ENCODE results near the gene RAD51C. TPM values are rescaled to one million over a fixed set of nuclear protein-coding genes. Genes with fewer than 3 reads are reported as not detected.

RAD51C gene
- total RNA-seq, 2 experiments from 2014 or later, result 51.0 to 118 TPM

DNA sequence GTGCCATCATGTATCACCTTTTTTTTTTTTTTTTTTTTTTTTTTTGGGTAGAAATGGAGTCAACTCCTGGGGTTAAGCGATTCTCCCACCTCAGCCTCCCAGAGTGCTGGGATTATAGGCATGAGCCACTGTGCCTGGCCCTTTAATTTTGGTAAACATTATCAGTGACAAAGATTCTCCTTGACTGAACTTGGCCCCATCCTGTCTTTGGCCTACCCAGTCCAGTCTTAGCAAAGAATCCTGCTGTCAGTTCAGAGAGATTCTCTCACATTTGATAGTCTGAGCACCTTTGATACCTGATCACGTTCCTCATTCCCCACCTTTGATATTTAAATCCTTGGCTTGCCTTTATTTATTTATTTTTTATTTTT lies 11.5 kb downstream of the RAD51C start:
- TF ChIP-seq, protein P1, sequence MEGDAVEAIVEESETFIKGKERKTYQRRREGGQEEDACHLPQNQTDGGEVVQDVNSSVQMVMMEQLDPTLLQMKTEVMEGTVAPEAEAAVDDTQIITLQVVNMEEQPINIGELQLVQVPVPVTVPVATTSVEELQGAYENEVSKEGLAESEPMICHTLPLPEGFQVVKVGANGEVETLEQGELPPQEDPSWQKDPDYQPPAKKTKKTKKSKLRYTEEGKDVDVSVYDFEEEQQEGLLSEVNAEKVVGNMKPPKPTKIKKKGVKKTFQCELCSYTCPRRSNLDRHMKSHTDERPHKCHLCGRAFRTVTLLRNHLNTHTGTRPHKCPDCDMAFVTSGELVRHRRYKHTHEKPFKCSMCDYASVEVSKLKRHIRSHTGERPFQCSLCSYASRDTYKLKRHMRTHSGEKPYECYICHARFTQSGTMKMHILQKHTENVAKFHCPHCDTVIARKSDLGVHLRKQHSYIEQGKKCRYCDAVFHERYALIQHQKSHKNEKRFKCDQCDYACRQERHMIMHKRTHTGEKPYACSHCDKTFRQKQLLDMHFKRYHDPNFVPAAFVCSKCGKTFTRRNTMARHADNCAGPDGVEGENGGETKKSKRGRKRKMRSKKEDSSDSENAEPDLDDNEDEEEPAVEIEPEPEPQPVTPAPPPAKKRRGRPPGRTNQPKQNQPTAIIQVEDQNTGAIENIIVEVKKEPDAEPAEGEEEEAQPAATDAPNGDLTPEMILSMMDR (conservative IDR thresholded peaks at IDR 0.05; ENCODE audit: low read length), result no peak
- no peak for TF ChIP-seq EZH2phosphoT487 (IDR thresholded peaks at IDR 0.05; ENCODE audit: borderline replicate concordance, low read depth, low read length)
- Histone ChIP-seq H4K20me1 (ENCODE audit: insufficient read depth, low read length) (no peaks in the 10 kb centered on the region), H2AFZ (ENCODE audit: low read length) (no peak overlapping the region), H3K4me1 (ENCODE audit: insufficient read depth, low read length, poor library complexity, severe bottlenecking) (no peaks in the 10 kb centered on the region), H3K4me2 (ENCODE audit: low read length) (no peak overlapping the region), H3K27ac (ENCODE audit: low read depth, low read length, poor library complexity, severe bottlenecking) (no peak overlapping the region), H3K4me3 (ENCODE audit: low read depth, low read length, poor library complexity, severe bottlenecking) (no peak overlapping the region), H3K9me2 (ENCODE audit: insufficient read depth, low read length) (no peaks in the 10 kb centered on the region), H3K36me3 (ENCODE audit: insufficient read depth, low read length) (peaks cover 83% of the 10 kb centered on the region), H3K79me2 (ENCODE audit: insufficient read depth, low read depth, low read length) (no peaks in the 10 kb centered on the region), H3K9me3 (ENCODE audit: low read length) (no peaks in the 10 kb centered on the region)
- ChIA-PET CTCF (ENCODE audit: unreplicated experiment) (no interaction called here), POLR2A (interaction anchor here (0.6 to 0.7 kb wide), 3 partner anchors 177 to 856 kb away, joined by 3 to 5 read pairs (median 3); no protein-coding TSS in a partner anchor)
- no peak for DNase-seq (ENCODE audit: low spot score)
- intact Hi-C loops (cut with micrococcal nuclease; ENCODE audit: unreplicated experiment), result no loop called here
- no TSS peak for BruUV-seq (replicated peaks)

DNA sequence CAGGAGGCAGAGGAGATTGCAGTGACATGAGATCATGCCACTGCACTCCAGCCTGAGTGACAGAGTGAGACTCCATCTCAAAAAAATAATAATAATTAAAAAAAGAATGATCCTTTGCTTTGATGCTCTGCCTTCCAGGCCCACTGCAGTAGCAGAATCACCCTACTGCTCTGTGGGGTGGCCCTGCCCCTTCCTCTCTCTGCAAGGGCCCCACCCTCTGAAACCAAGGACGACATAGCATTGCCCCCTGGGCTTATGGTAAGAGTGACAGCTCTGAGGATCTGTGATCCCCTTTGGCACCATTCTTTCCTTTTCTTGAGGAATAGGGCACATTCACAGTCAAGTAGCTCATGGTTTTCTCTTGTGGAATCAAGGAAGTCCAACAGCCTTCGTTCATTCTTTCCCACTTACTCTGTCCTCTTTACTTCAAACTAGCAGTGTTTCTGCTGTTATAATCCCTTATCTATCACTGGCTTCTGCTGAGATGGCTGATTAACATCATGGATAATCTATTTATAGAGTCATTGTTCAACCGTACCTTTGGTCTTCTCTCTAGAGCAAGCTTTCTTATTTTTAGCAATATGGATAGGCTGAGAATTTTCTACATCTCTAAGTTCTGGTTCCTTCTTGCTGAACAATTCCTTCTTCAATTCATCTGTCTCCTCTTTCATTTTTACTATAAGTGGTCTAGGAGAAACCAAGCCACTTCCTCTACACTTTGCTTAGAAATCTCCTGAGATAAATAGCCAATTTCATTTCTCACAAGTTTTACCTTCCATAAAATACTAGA lies 14.1 kb downstream of the RAD51C start:
- Histone ChIP-seq H3K79me2 (ENCODE audit: insufficient read depth, low read depth, low read length) (no peaks in the 10 kb centered on the region), H3K9me3 (ENCODE audit: low read length) (no peaks in the 10 kb centered on the region), H4K20me1 (ENCODE audit: insufficient read depth, low read length) (no peaks in the 10 kb centered on the region), H3K4me2 (ENCODE audit: low read length) (no peak overlapping the region), H3K36me3 (ENCODE audit: insufficient read depth, low read length) (peaks cover 82% of the 10 kb centered on the region), H3K27ac (ENCODE audit: low read depth, low read length, poor library complexity, severe bottlenecking) (no peak overlapping the region), H3K9me2 (ENCODE audit: insufficient read depth, low read length) (no peaks in the 10 kb centered on the region), H3K4me3 (ENCODE audit: low read depth, low read length, poor library complexity, severe bottlenecking) (no peak overlapping the region), H2AFZ (ENCODE audit: low read length) (no peak overlapping the region), H3K4me1 (ENCODE audit: insufficient read depth, low read length, poor library complexity, severe bottlenecking) (no peaks in the 10 kb centered on the region)
- intact Hi-C loops (cut with micrococcal nuclease; ENCODE audit: unreplicated experiment), result no loop called here
- TF ChIP-seq EZH2phosphoT487 (IDR thresholded peaks at IDR 0.05; ENCODE audit: borderline replicate concordance, low read depth, low read length), result no peak
- TF ChIP-seq, protein P1 (conservative IDR thresholded peaks at IDR 0.05; ENCODE audit: low read length), result no peak
- POLR2A ChIA-PET, result interaction anchor here (0.6 kb wide), 1 partner anchor 255 kb away, joined by 3 read pairs; no protein-coding TSS in a partner anchor
- CTCF ChIA-PET (ENCODE audit: unreplicated experiment), result no interaction called here
- DNase-seq (ENCODE audit: low spot score), result no peak
- BruUV-seq (replicated peaks), result no TSS peak

DNA sequence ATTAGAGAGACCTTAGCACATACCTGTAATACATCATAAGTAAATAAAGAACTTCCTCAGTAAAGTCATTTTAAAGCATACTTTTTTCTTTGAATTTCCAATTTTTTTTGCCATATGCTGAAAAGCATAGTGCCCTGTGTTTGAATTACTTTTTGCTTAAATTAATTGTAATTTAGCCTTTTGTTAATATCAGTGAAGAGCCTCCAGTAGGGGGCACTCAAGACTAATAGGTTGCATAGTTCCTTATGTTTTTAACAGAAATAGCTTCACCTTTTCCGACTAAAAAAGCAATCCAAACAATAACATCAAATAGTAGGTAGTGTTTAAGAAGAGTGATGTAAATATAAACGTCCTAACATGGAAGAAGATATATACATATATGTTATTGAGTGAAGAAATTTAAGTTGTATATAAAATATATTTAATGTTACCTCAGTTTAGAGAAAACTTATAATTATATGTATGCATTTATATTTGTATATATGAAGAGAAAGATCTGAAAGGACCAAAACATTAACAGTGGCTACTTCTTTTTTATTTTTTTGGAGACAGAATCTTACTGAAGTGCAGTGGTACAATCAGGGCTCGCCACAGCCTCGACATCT lies 18.6 kb downstream of the RAD51C start:
- Histone ChIP-seq H3K27ac (ENCODE audit: low read depth, low read length, poor library complexity, severe bottlenecking) (no peak overlapping the region), H3K36me3 (ENCODE audit: insufficient read depth, low read length) (peaks cover 93% of the 10 kb centered on the region), H3K79me2 (ENCODE audit: insufficient read depth, low read depth, low read length) (no peaks in the 10 kb centered on the region), H3K4me1 (ENCODE audit: insufficient read depth, low read length, poor library complexity, severe bottlenecking) (no peaks in the 10 kb centered on the region), H2AFZ (ENCODE audit: low read length) (no peak overlapping the region), H3K4me3 (ENCODE audit: low read depth, low read length, poor library complexity, severe bottlenecking) (no peak overlapping the region), H3K9me2 (ENCODE audit: insufficient read depth, low read length) (no peaks in the 10 kb centered on the region), H3K4me2 (ENCODE audit: low read length) (no peak overlapping the region), H4K20me1 (ENCODE audit: insufficient read depth, low read length) (no peaks in the 10 kb centered on the region), H3K9me3 (ENCODE audit: low read length) (no peaks in the 10 kb centered on the region)
- intact Hi-C loops (cut with micrococcal nuclease; ENCODE audit: unreplicated experiment), result loop anchor here (1.0 kb wide), 1 partner anchor 293 kb away; no protein-coding TSS in a partner anchor
- BruUV-seq (replicated peaks), result no TSS peak
- TF ChIP-seq, protein P1 (conservative IDR thresholded peaks at IDR 0.05; ENCODE audit: low read length), result peak; percentile 99
- no peak for TF ChIP-seq EZH2phosphoT487 (IDR thresholded peaks at IDR 0.05; ENCODE audit: borderline replicate concordance, low read depth, low read length)
- DNase-seq (ENCODE audit: low spot score), result peak; percentile 70
- ChIA-PET POLR2A (interaction anchor here (0.6 kb wide), 1 partner anchor 302 kb away, joined by 3 read pairs; no protein-coding TSS in a partner anchor), CTCF (ENCODE audit: unreplicated experiment) (no interaction called here)

Data from OCI-LY7 (cell line).